NCI-H748 (cell line): Measurements from ENCODE around the gene FOXL3.
"Not testable (repeated sequence)": the region's sequence is repeated elsewhere in the genome, so short reads cannot be mapped to it uniquely, and the experiment has no call there.

Experiments
- DNase-seq: peaks from one replicate; lab custom pipeline; 2025; ENCODE audit not compliant: unreplicated experiment; lab: John Stamatoyannopoulos, UW

The FOXL3 gene

GRCh38 chr7:335358-336148, 45.6 kb downstream of the FOXL3 start:
- no peak for DNase-seq

DNA sequence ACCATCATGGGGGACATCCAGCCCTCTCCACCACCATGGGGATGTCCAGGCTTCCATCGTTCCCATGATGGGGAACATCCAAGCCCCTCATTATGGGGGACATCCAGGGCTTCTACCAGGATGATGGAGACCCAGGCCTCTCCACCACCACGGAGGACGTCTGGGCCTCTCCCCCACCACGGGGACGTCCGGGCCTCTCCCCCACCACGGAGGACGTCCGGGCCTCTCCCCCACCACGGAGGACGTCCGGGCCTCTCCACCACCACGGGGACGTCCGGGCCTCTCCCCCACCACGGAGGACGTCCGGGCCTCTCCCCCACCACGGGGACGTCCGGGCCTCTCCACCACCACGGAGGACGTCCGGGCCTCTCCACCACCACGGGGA, 46.2 kb downstream of the FOXL3 start:
- not testable (repeated sequence) for DNase-seq

DNA sequence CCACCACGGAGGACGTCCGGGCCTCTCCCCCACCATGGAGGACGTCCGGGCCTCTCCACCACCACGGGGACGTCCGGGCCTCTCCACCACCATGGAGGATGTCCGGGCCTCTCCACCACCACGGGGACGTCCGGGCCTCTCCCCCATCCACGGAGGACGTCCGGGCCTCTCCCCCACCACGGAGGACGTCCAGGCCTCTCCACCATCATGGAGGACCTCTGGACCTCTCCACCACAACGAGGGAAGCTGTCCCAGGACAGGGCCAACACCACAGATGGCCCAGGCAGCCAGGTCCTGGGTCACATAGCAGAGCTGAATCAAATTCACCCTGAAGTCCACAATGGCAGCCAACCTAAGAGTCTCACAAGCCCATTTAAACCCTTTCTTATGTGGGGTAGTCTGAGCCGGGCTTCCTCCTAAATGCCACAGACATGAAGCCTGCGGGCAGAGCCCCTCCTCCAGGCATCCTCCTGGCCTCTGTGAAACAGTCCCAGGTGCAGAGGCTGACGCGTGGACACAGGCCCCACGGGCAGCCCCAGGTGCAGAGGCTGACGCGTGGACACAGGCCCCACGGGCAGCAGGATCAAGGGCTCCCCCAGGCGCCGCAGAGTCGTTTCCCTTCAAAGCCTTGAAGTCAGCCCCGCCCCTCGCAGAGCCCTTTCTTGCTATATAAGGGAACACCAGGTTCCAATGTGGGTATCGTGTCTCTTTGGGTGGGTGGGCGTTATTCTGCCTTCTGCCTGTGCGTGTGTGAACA, 47.0 kb downstream of the FOXL3 start:
- no peak for DNase-seq

- no peak for DNase-seq
Observed at GRCh38 chr7:337567-337951, 47.6 kb downstream of the FOXL3 start.

DNA sequence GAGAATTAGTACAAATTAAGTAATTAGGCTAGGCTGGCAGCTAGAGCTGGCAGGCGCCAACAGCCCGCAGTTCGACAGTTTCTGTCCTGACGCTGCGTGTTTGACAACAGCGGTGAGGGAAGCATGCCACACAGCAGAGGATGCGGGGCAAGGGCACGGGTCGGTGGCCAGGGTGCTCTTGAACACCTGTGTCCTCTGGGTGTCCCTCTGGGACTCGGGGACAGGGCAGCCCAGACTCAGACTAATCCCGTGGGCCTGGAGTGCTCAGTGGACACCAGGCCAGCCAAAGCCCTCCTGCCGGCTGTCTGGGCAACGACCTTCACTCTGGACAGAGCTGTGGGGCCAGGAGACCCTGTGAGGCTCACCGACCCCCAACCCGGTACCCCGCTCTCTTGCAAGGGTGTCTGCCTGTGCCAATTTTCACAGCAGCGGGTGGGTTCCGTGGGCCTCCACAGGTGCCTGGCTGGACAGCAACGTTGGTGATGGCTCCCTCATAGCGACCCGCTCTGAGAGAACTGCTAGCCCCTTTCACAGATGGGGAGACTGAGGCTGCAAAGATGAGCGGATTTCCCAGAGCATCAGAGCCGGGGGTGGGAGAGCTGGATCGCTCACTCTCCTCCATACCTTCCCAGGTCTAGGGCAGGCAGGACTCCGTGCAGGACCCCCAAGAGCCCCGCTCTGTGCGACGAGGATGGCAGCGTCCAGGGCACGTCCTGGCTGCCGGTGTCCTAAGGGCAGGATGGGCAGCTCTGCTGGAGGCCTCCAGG, 48.5 kb downstream of the FOXL3 start:
- DNase-seq = no peak

DNA sequence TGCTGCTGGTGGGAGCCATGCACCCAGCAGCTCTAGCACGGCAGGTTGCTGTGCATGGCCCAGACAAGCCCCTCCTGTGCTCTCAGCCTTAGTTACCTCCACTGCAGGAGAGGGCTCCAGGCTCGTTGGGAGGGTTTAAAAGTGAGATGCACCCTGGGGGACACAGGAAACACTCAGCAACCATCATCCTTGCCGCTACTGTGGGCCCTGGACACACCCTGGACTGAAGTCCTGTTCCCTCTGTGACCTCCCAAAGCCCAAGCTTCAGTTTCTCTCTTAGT, 49.0 kb downstream of the FOXL3 start:
- no peak for DNase-seq

DNA sequence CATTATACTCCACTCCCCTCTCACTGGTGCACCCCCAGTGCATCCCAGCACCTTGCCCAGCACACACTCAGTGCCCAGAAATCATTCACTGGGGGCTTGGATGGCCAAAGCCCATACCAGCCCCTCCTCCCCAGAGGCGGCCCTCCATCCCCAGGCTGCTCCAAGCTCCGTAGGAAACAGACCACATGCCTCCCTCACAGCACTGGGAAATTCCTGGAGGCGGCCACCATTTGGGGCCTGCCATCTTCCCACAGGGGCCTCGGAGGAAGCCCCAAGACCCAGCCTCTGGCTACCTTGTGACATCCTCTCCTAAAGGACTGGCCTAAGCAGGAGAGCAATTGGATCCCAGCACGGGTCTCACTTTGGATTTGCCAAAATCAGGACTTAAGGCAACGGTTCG, 49.7 kb downstream of the FOXL3 start:
- no peak for DNase-seq

DNA sequence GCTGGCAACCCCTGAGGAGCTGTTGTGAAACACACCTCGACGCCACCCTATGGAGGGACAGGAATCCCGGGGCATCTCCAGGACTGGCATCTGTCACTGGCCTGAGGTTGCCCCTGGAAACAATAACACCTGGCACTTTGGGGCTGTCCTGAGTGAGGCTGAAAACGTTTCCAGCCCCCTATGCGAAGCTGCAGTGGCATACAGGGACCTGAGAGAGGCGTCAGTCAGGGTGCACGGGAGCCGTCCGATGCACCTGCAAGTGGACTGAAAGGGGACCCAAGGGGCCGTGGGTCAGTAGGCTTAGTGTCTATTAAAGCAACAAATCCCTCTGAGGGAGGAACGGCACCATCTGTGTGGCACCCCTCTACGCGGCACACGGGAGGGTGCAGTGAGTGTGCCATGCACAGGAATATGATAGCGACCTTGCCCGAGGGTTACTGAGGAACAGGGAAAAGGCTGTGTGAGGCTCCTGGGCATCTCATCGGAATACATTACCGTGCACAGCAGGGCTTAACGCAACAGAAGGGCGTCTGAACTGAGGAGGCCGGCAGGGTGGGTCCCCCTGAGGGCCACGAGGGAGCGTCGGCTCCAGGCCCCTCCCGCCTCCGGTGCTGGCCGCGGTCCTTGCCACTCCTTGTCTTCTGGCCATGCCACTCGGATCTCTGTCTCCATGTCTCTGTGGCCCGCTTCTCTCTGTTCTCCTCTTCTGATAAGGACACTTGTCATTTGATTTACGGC, 50.4 kb downstream of the FOXL3 start:
- no peak for DNase-seq
